EH (cell line): ENCODE data around the gene ZMYND11.
"Not testable (repeated sequence)": the region's sequence is repeated elsewhere in the genome, so short reads cannot be mapped to it uniquely, and the experiment has no call there.

Experiments used
- DNase-seq: peaks from one replicate; pipeline ENCODE4 v3.0.0-alpha.2; 2015; ENCODE audit warnings: low read depth

The ZMYND11 gene

GRCh38 chr10:244227-244626 lies 109.0 kb downstream of the ZMYND11 start:
- no peak for DNase-seq

- DNase-seq = no peak
These were observed 111.2 kb downstream of the ZMYND11 start for GRCh38 chr10:246431-246830.

GRCh38 chr10:247480-247879 lies 112.2 kb downstream of the ZMYND11 start:
- DNase-seq = no peak

- no peak for DNase-seq
These were observed 113.1 kb downstream of the ZMYND11 start for GRCh38 chr10:248307-248706.

GRCh38 chr10:251982-252582 lies 116.8 kb downstream of the ZMYND11 start:
- no peak for DNase-seq

GRCh38 chr10:260819-261429 lies 125.7 kb downstream of the ZMYND11 start:
- DNase-seq = no peak

- peak; percentile 15 for DNase-seq
These were observed 129.2 kb downstream of the ZMYND11 start for GRCh38 chr10:264160-265073.

- peak; percentile 32 for DNase-seq
These were observed 129.8 kb downstream of the ZMYND11 start for GRCh38 chr10:265074-265440.

GRCh38 chr10:265816-266588 lies 130.7 kb downstream of the ZMYND11 start:
- not testable (repeated sequence) for DNase-seq

GRCh38 chr10:266974-267425 lies 131.7 kb downstream of the ZMYND11 start:
- DNase-seq = peak; percentile 53

- no peak for DNase-seq
These were observed 132.4 kb downstream of the ZMYND11 start for GRCh38 chr10:267705-268104.

- DNase-seq = no peak
These were observed 134.3 kb downstream of the ZMYND11 start for GRCh38 chr10:269440-270074.

GRCh38 chr10:271201-271600 lies 135.9 kb downstream of the ZMYND11 start:
- DNase-seq = peak; percentile 10

- no peak for DNase-seq
These were observed 136.5 kb downstream of the ZMYND11 start for GRCh38 chr10:271722-272121.

GRCh38 chr10:273088-273487 lies 137.8 kb downstream of the ZMYND11 start:
- DNase-seq = no peak

GRCh38 chr10:274866-275265 lies 139.6 kb downstream of the ZMYND11 start:
- no peak for DNase-seq

- no peak for DNase-seq
These were observed 140.4 kb downstream of the ZMYND11 start for GRCh38 chr10:275680-276079.

- DNase-seq = no peak
These were observed 142.7 kb downstream of the ZMYND11 start for GRCh38 chr10:277963-278362.

GRCh38 chr10:278707-279106 lies 143.5 kb downstream of the ZMYND11 start:
- no peak for DNase-seq

GRCh38 chr10:279232-279631 lies 144.0 kb downstream of the ZMYND11 start:
- no peak for DNase-seq

GRCh38 chr10:279655-280054 lies 144.4 kb downstream of the ZMYND11 start:
- DNase-seq = no peak
